ENCODE measurements around the gene AGAP9. TPM values are rescaled to one million over a fixed set of nuclear protein-coding genes. Genes with fewer than 3 reads are reported as not detected.
"Not testable (repeated sequence)": the region's sequence is repeated elsewhere in the genome, so short reads cannot be mapped to it uniquely, and the experiment has no call there.

AGAP9 gene
- total RNA-seq, 2 experiments from 2014 or later, result 3.7 to 3.8 TPM

- POLR2A ChIA-PET, result no interaction called here
- CTCF ChIA-PET, result no interaction called here
Observed at GRCh38 chr10:47458466-47459154, 64.8 kb downstream of the AGAP9 start.

GRCh38 chr10:47457826-47458225 is 65.6 kb downstream of the AGAP9 start:
- CTCF ChIA-PET, result no interaction called here
- POLR2A ChIA-PET, result no interaction called here

GRCh38 chr10:47457528-47457820 is 66.0 kb downstream of the AGAP9 start:
- ChIA-PET CTCF (no interaction called here), POLR2A (no interaction called here)

- ChIA-PET CTCF (no interaction called here), POLR2A (no interaction called here)
Observed at GRCh38 chr10:47456794-47457527, 66.5 kb downstream of the AGAP9 start.

GRCh38 chr10:47456079-47456785 is 67.2 kb downstream of the AGAP9 start:
- ChIA-PET CTCF (no interaction called here), POLR2A (no interaction called here)

- POLR2A ChIA-PET, CTCF ChIA-PET: not testable (repeated sequence)
Observed at GRCh38 chr10:47455350-47456078, 67.9 kb downstream of the AGAP9 start.

GRCh38 chr10:47454780-47455058 is 68.7 kb downstream of the AGAP9 start:
- ChIA-PET CTCF (no interaction called here), POLR2A (no interaction called here)

GRCh38 chr10:47454008-47454779 is 69.2 kb downstream of the AGAP9 start:
- ChIA-PET CTCF (no interaction called here), POLR2A (interaction anchor here (0.5 kb wide), 1 partner anchor 17 kb away, joined by 4 read pairs; no protein-coding TSS in a partner anchor)

- CTCF ChIA-PET, result no interaction called here
- POLR2A ChIA-PET, result interaction anchor here (0.5 kb wide), 1 partner anchor 16 kb away, joined by 4 read pairs; no protein-coding TSS in a partner anchor
Observed at GRCh38 chr10:47453141-47454007, 70.1 kb downstream of the AGAP9 start.

- ChIA-PET POLR2A (no interaction called here), CTCF (no interaction called here)
Observed at GRCh38 chr10:47452495-47453140, 70.8 kb downstream of the AGAP9 start.

GRCh38 chr10:47451998-47452494 is 71.4 kb downstream of the AGAP9 start:
- ChIA-PET CTCF (no interaction called here), POLR2A (no interaction called here)

Other genes starting within 250 kb of the AGAP9 start
- 1 to 10 TPM in 1 of 2 experiments, under 1 TPM in 1; 0.89 to 1.0 TPM for gene GDF10, start 223.4 kb downstream of the AGAP9 start, total RNA-seq
- not detected for gene GDF2, start 201.2 kb downstream of the AGAP9 start, total RNA-seq
- gene RBP3, start 175.3 kb downstream of the AGAP9 start, total RNA-seq, result not detected
- gene ZNF488, start 139.3 kb downstream of the AGAP9 start, total RNA-seq, result under 1 TPM; 0.34 to 0.38 TPM
- gene ANXA8, start 39.5 kb downstream of the AGAP9 start, total RNA-seq, result not detected
- gene FAM25G, start 31.9 kb downstream of the AGAP9 start, total RNA-seq, result not detected
- under 1 TPM; 0.06 to 0.15 TPM for gene SYT15B, start 240.0 kb upstream of the AGAP9 start, total RNA-seq

Data from activated CD8-positive, alpha-beta memory T cell treated with anti-CD3 and anti-CD28 coated beads for 36 hours (primary cell).